NCI-H2081 (cell line): Measurements from ENCODE around the gene NMNAT2.
"Not testable (repeated sequence)": the region's sequence is repeated elsewhere in the genome, so short reads cannot be mapped to it uniquely, and the experiment has no call there.

ENCODE experiments used
- DNase-seq, 2 experiments: peaks; one replicate each; lab custom pipeline; 2025; lab: John Stamatoyannopoulos, UW

NMNAT2 gene

DNA sequence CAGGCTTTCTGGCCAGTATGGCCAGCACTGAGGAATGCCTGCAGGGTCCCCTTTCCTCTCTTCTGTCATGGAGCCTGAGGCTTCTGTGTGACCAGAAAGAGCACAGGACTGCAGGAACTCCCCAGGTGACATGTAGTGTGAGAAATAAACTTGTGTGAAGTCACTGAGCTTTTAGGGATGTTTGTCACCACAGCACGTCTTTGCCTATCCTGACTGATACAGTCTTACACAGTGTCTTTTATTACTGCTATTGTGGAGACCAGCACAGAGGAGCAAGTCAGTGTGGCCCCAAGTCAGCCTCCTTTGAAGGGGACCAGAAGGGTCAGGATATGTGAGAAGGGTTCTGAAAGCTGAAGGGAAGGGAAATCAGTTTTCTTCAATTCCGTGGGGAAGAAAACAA lies 129.6 kb downstream of the NMNAT2 start:
- no peak for DNase-seq

GRCh38 chr1:183287191-183287675 lies 130.9 kb downstream of the NMNAT2 start:
- no peak for DNase-seq

DNA sequence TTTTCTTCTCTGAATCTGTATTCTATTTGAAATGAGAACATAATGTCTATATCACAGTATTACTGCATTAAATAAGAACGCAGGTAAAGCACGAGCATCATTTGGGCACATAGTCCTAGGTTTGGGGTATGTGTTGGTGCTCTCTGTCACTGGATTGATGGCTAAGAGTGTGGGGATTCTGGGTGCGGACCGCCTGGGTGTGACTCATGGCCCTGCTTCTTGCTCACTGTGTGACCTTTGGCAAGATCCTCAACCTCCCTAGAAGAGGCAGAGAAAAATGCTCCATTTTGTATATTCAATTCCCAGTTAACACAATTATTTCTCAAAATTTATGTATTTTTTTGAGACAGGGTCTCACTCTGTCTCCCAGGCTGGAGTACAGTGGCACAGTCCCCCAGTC lies 132.4 kb downstream of the NMNAT2 start:
- DNase-seq, result no peak

- DNase-seq, result no peak
Measured at GRCh38 chr1:183285256-183285655, 132.9 kb downstream of the NMNAT2 start.

GRCh38 chr1:183284086-183284485 lies 134.1 kb downstream of the NMNAT2 start:
- DNase-seq, result no peak

DNA sequence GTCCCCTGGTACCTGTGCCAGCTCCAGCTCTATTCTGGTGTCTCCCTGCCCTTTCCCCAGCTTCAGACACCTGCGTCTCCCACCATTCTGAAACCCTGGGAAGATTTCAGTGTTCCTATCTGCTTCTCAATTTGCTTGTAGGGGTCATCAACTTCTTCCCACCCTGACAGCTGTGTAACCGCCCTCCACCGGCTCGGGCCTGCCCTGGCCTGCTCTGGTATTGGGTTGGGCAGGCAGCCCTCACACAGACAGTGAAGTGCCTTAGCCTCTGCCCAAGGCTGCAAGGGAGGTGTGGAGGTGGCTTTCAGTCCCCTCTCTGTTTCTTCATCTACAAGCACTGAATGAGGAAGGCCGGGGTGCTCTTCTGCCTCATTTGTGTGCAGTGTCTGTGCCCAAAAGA lies 134.9 kb downstream of the NMNAT2 start:
- DNase-seq, result no peak

DNA sequence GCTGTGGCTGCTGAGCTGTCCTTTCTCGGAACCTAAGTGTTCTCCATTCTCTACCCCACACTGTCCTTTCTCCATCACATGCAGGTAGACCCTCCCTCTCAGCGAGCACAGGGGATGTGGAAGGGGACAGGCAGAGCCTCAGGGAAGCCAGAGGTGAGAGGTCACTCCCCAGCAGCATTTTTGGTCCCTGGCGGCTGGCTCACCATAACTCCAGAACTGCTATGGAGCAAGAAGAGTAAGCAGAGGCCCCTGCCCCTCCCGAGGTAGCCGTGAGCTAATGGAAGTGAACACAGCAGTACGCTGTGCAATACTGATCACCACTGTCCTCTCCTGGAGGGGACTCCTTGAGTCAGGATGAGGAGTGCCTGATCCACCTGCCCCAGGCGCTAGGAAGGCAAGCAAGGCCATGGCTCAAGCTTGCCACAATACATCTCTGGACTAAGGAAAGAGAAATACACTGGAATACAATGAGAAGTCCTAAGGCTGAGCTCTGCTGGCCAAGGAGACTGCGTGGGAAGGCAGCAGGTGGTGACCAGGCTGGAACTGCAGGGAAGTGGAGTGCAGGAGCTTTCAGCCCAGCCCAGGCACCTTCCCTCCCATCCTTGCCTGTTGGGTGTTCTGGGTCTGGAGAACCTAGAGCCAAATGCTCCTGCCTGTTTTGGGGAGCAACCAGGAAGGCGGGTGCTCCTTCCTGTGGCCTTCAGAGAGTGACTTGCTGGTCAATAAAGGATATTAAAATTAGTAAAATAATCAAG lies 135.9 kb downstream of the NMNAT2 start:
- DNase-seq, result no peak

DNA sequence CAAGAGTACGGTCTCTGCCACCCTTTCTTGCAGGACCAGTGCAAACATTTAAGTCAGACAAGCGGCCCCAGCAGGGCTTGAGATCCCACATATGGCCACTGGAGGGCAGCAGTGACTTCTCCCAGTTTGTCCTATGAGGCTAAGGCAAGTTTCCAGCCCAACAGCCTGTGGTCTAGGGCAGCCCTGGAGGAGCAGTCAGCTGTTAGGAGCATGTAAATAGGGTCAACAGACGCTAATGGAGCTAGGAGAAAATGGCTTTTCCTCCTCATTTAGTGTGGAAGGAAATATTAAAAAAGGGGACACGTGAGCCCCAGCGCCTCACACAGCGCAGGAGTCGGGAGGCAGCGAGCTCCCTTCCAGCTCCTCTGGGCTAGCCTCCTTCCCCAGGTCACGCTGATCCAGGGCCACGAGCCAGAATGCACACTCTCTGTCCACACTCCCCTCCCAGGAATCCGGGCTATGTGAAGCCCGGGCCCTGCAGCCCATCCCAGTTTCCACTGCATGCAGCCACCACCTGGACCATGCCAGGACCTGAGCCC lies 136.6 kb downstream of the NMNAT2 start:
- peak; percentile 87 to 88 for DNase-seq

DNA sequence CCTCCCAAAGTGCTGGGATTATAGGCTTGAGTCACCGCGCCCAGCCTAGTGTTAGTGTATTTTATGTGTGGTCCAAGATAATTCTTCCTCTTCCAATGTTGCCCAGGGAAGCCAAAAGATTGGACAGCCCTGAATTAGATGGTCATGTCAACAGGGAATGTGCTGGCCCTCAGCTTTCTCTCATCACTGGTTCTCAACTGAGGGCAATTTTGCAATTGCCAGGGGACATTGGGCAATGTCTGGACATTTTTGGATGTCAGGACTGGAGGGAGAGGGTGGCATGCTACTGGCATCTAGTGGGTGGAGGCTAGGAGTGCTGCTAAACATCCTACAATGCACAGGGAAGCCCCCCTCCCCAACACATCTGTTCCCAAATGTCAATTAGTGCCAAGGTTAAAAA lies 137.1 kb downstream of the NMNAT2 start:
- DNase-seq, result no peak

- DNase-seq, result no peak
Measured at GRCh38 chr1:183279835-183280234, 138.3 kb downstream of the NMNAT2 start.

DNA sequence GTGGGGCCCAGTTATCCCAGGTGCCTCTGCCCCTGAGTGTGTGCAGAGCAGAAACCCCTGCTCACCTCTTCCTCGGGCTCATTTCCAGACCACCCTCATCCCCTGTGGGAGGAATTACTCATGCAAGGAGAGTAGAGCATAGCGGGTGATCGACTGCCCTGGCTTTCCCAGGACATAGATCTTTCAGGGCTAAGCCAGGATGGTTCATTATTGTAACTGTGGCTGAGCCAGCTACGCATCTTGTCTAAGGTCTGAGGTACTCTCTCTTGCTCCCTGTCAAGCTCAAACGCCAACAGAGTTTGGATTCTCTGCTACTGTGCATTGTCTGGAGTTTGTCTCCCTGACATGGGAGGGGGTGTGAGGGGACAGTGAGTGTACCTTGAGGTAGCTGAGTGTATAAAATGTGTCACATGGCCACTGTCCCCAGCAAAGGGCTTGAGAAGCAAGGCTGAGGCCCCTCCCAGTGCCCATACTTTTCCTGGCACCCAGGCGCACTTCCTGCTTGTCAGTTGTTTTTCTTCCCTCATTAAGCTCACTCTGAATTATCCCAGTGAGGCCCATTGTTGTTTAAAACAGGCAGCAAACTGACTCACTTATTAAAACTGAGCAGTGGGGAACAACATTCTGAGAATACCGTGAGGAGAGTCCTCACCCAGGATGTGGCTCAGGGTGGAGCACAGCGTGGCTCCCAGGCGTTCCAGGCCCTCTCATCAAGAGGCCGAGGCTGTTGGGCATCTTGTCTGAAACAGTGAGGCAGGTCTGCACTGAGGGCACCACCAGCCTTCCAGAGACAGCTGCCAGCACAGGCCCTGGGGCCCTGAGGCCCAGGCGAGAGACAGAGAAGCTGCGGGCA lies 139.2 kb downstream of the NMNAT2 start:
- peak in 1 of 2 experiments; percentile 26 for DNase-seq

GRCh38 chr1:183277821-183278738 lies 140.1 kb downstream of the NMNAT2 start:
- DNase-seq, result no peak

DNA sequence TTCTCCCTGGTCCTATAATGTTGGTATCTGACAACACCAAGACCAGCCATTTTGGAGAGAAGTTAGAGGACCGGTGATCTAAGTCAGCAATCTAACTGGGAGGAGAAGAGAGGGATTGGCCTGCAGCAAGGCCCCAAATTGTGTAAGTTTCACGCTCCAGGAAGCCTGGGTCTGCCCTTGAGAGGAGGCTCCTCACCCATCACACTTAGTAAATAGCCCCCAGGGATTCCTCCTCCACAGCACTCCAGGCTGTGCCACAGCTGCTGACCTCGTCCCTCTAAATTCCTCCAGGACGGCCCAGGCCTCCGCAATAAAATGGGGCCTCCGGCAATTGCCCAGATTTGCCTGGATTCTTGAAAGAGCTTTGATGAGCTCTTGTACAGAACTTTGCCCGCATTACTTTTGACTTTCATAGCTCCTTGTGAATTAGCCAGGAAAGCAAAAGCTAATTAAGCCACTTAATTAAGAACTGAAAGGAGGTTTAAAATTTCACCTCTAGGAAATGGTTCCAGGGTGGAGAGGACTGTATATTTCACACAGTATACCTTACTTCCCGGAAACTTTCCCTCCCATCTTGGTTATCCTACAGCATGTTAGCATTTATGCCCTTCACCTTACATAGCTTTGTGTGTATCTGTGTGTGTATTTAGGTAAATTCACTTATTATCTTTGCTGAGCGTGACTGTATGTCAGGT lies 141.6 kb downstream of the NMNAT2 start:
- no peak for DNase-seq

DNA sequence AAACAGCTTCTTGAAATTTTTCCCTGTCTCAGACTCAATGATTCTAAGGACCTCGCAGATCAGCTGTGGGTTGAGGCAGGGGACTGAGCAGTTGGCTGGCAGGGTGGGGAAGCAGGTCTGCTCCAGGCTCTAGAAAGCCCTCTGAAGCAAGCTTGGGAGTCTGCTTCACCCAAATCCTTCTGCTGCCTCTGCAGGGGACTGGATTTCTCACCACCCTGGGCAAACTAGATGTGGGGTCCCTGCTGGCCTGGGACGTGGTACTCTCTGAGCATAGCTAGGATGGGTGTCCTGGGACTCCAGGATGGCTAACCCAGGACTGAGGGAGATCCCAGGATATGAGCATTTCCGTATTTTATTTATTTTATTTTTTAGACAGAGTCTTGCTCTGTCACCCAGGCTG lies 142.9 kb downstream of the NMNAT2 start:
- no peak for DNase-seq

DNA sequence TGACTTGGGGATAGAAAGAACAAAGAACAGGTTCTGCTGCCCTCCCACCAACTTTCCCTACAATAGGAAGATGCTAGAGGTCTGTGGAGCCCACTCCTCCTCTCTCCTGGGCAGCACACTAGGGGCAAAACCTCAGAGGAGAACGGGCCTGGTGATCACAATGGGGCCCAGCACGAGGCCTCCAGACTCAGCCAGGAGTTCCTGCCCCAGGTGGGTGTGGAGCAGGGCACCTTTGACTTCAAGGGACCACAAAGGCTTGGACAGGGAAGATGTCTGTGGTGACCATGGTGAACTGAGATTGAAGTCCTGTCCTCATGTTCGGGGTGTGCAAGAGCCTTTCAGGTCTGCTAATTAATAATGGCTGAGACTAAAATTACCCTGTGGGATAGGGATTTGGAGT lies 143.3 kb downstream of the NMNAT2 start:
- DNase-seq, result no peak

GRCh38 chr1:183273984-183274383 lies 144.2 kb downstream of the NMNAT2 start:
- DNase-seq, result not testable (repeated sequence)

GRCh38 chr1:183273300-183273699 lies 144.9 kb downstream of the NMNAT2 start:
- no peak for DNase-seq

DNA sequence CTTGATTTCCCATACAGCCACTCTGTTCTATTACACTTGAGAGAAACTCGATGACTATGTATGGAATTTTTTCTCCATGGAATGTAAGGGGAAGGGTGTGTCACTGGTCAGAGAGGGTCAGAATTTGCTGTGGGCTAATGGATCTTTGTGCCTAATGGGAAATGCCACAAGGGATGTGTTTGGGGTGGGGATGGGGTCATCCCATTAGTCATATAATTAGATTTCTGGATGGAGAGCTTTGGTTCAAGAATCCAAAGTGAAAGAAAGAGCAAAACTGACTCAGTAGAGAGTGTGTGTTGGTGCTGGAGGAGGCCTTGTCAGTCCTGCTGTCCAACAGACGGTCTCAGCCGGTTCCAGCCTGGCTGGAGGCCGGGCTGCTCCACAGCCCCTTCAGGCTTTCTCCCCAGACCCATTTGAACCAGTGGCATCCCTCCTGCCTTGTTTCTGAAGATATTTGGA lies 145.8 kb downstream of the NMNAT2 start:
- DNase-seq, result no peak

- DNase-seq, result no peak
Measured at GRCh38 chr1:183270541-183271141, 147.5 kb downstream of the NMNAT2 start.

- no peak for DNase-seq
Measured at GRCh38 chr1:183267646-183268431, 150.3 kb downstream of the NMNAT2 start.
